K562 (cell line): Measurements from ENCODE around the gene B3GALNT2. TPM values are rescaled to one million over a fixed set of nuclear protein-coding genes. Genes with fewer than 3 reads are reported as not detected.

Source experiments
- ADNP ChIP-seq: fragments of 200-800 bp; sonication (Bioruptor generic); IDR thresholded peaks from 2 replicates; pipeline ENCODE4 v1.6.1; 2016; ENCODE audit warnings: missing genetic modification characterization, missing compliant biosample characterization
- ATF7 ChIP-seq: fragments of 450-650 bp; IDR thresholded peaks from 2 replicates; pipeline ENCODE4 v1.7.1; 2014; ENCODE audit warnings: mild to moderate bottlenecking, moderate library complexity
- E4F1 ChIP-seq: fragments of 250-450 bp; sonication (Bioruptor Pico); IDR thresholded peaks from 2 replicates; pipeline ENCODE4 v1.5.0; 2021; ENCODE audit warnings: mild to moderate bottlenecking, borderline replicate concordance
- HDGF ChIP-seq: fragments of 450-650 bp; IDR thresholded peaks from 2 replicates; pipeline ENCODE4 v1.6.1; 2016
- HIVEP1 ChIP-seq: fragments of 250-450 bp; sonication (Bioruptor Pico); IDR thresholded peaks from 2 replicates; pipeline ENCODE4 v1.4.0; 2020; ENCODE audit warnings: mild to moderate bottlenecking
- IRF9 ChIP-seq: fragments of 450-650 bp; IDR thresholded peaks from 2 replicates; pipeline ENCODE4 v1.6.1; 2016; ENCODE audit warnings: missing biosample characterization, missing genetic modification characterization
- MAZ ChIP-seq, 2 experiments: fragments of 450-650 bp in 1 of 2; sonication (generic) in 1 of 2; formaldehyde crosslinking; IDR thresholded peaks in 1 of 2; conservative IDR thresholded peaks in 1 of 2; 2 replicates each; pipeline versions ENCODE4 v1.4.0 to v1.5.0; 2020; ENCODE audit warnings: mild to moderate bottlenecking in 1 of 2, missing genetic modification reagents in 1 of 2
- NONO ChIP-seq, 2 experiments: fragments of 200-400 bp in 1 of 2; fragments of 450-650 bp in 1 of 2; formaldehyde crosslinking in 1 of 2; IDR thresholded peaks; 2 replicates each; pipeline ENCODE4 v1.6.1; 2017; ENCODE audit warnings: low read depth in 2 of 2, mild to moderate bottlenecking in 2 of 2, moderate library complexity in 2 of 2, low read length in 1 of 2
- POLR3G ChIP-seq: IDR thresholded peaks from 2 replicates; pipeline ENCODE4 v1.6.1; 2011; ENCODE audit not compliant: insufficient read length, insufficient replicate concordance; ENCODE audit errors: extremely low read depth
- SAP30 ChIP-seq: fragments of 200-600 bp; sonication (generic); IDR thresholded peaks from 2 replicates; pipeline ENCODE4 v1.6.1; 2012; ENCODE audit warnings: borderline replicate concordance, low read depth, mild to moderate bottlenecking, moderate library complexity, low read length, control low read depth, inconsistent platforms; ENCODE audit not compliant: insufficient read depth, poor library complexity, severe bottlenecking
- TAF1 ChIP-seq: IDR thresholded peaks from 2 replicates; pipeline ENCODE4 v1.6.1; 2011; ENCODE audit warnings: mild to moderate bottlenecking, low read length, moderate library complexity; ENCODE audit not compliant: insufficient read depth, control insufficient read depth, severe bottlenecking; ENCODE audit errors: extremely low read depth
- ZBTB17 ChIP-seq: fragments of 450-650 bp; formaldehyde crosslinking; IDR thresholded peaks from 2 replicates; pipeline ENCODE4 v1.4.0; 2020; ENCODE audit warnings: mild to moderate bottlenecking
- ZBTB43 ChIP-seq: sonication (generic); formaldehyde crosslinking; IDR thresholded peaks from 2 replicates; pipeline ENCODE4 v1.8.0; 2023; ENCODE audit warnings: mild to moderate bottlenecking, missing genetic modification reagents
- ZMIZ1 ChIP-seq, 2 experiments: fragments of 150-350 bp in 1 of 2; IDR thresholded peaks; 2 replicates each; pipeline ENCODE4 v1.6.1; 2012 to 2016; ENCODE audit warnings: low read depth in 2 of 2, low read length in 2 of 2, mild to moderate bottlenecking in 1 of 2, moderate library complexity in 1 of 2
- ZNF124 ChIP-seq: sonication (generic); formaldehyde crosslinking; IDR thresholded peaks from 2 replicates; pipeline ENCODE4 v1.8.1; 2022; ENCODE audit warnings: missing genetic modification reagents
- ZNF347 ChIP-seq: fragments of 450-650 bp; formaldehyde crosslinking; IDR thresholded peaks from 2 replicates; pipeline ENCODE4 v1.4.0; 2020; ENCODE audit warnings: low read depth, mild to moderate bottlenecking, moderate library complexity
- ZNF695 ChIP-seq: fragments of 450-650 bp; formaldehyde crosslinking; IDR thresholded peaks from 2 replicates; pipeline ENCODE4 v1.4.0; 2020; ENCODE audit warnings: mild to moderate bottlenecking, moderate library complexity
- ZNF740 ChIP-seq, 3 experiments: fragments of 200-800 bp in 1 of 3; sonication (Bioruptor generic) in 1 of 3; sonication (generic) in 1 of 3; formaldehyde crosslinking in 1 of 3; IDR thresholded peaks; 2 replicates each; pipeline versions ENCODE4 v1.6.1 to v1.8.0; 2016 to 2022; ENCODE audit warnings: mild to moderate bottlenecking in 2 of 3, missing compliant biosample characterization in 2 of 3, missing genetic modification characterization in 2 of 3, missing genetic modification reagents in 1 of 3
- polyA plus RNA-seq, 8 experiments: library from polyadenylated mRNA; depleted of rRNA in 4 of 8; stranded (reverse) in 5 of 8; unstranded in 3 of 8; fragments of >200 nt; fragmentation: Nextera tagmentation in 2 of 8; fragmentation: Illumina TruSeq in 1 of 8; extraction: Ambion mirVana in 2 of 8; extraction: Trizol in 1 of 8; gene quantifications; 2 replicates each; pipeline versions ENCODE4 v1.2.1 to v1.2.3, GENCODE V29; 2011 to 2014; ENCODE audit warnings: inconsistent platforms in 1 of 8, missing spikeins in 1 of 8
- total RNA-seq, 7 experiments: library from RNA; depleted of rRNA in 6 of 7; stranded (reverse); fragments of >200 nt in 6 of 7; fragmentation: Illumina TruSeq in 2 of 7; extraction: Trizol in 2 of 7; gene quantifications; 2 replicates each; pipeline versions ENCODE4 v1.2.1 to v1.2.3, GENCODE V29; 2011 to 2021; ENCODE audit warnings: low replicate concordance in 1 of 7

Gene B3GALNT2
- total and polyA plus RNA-seq, 9 of the 15 experiments (the other 6 are each of a cell fraction or from before 2014, with no cell fraction given): 2.0 to 31.7 (median 22.9) TPM

- TF ChIP-seq HIVEP1 (peak; percentile 85; the same call in 1 of the 2 replicates), ATF7 (no peak), ZMIZ1 (IDR thresholded peaks at IDR 0.05; ENCODE audit: low read depth in 2 of 2, low read length in 2 of 2) (no peak), ZNF740 (CRISPR knock-in tag; IDR thresholded peaks at IDR 0.05) (no peak), ZNF740 (tag; IDR thresholded peaks at IDR 0.05) (no peak; a peak in 1 of 4 replicates), ZNF695 (CRISPR knock-in tag) (no peak), ZNF124 (CRISPR knock-in tag) (no peak), ZNF347 (CRISPR knock-in tag) (no peak), HDGF (no peak), NONO (IDR thresholded peaks at IDR 0.05; ENCODE audit: low read depth in 2 of 2, low read length in 1 of 2) (peak; percentile 85 to 86), POLR3G (no peak), ADNP (no peak), IRF9 (no peak), MAZ (CRISPR knock-in tag; conservative IDR thresholded peaks at IDR 0.05 in 1 of 2, IDR thresholded peaks at IDR 0.05 in 1 of 2) (no peak), SAP30 (peak; percentile 69), ZBTB43 (no peak), E4F1 (CRISPR knock-in tag) (no peak), ZBTB17 (CRISPR knock-in tag) (no peak), TAF1 (peak; percentile 30)
Measured at GRCh38 chr1:235504122-235504493, at the start of gene B3GALNT2 (continued).
